K562 (cell line): Measurements from ENCODE around the gene TRMT1. TPM values are rescaled to one million over a fixed set of nuclear protein-coding genes. Genes with fewer than 3 reads are reported as not detected.
A peak's percentile ranks its signal among the peaks of the same experiment; 100 is the strongest.

Experiments used
- ATF7 ChIP-seq: fragments of 450-650 bp; IDR thresholded peaks from 2 replicates; pipeline ENCODE4 v1.7.1; 2014; ENCODE audit warnings: mild to moderate bottlenecking, moderate library complexity
- CAMTA2 ChIP-seq: fragments of 250-450 bp; sonication (Bioruptor Pico); conservative IDR thresholded peaks from 2 replicates; pipeline ENCODE4 v1.5.1; 2022
- CBFA2T2 ChIP-seq: fragments of 450-650 bp; conservative IDR thresholded peaks from 2 replicates; pipeline ENCODE4 v1.6.1; 2017; ENCODE audit warnings: mild to moderate bottlenecking
- CBX2 ChIP-seq: fragments of 200-600 bp; sonication (generic); IDR thresholded peaks from one replicate; pipeline ENCODE4 v1.6.1; 2012; ENCODE audit warnings: mild to moderate bottlenecking, low read length, inconsistent platforms; ENCODE audit not compliant: insufficient read depth, poor library complexity, severe bottlenecking
- CREM ChIP-seq: IDR thresholded peaks from 2 replicates; pipeline ENCODE4 v1.6.1; 2014; ENCODE audit warnings: antibody characterized with exemption, low read depth
- FOS ChIP-seq: IDR thresholded peaks from 3 replicates; pipeline ENCODE4 v1.6.1; 2011; ENCODE audit not compliant: insufficient read length; ENCODE audit errors: extremely low read depth
- FUS ChIP-seq: fragments of 200-400 bp; formaldehyde crosslinking; optimal IDR thresholded peaks from 2 replicates; pipeline ENCODE3; 2017; ENCODE audit warnings: low read depth, low read length
- MTA3 ChIP-seq: fragments of 450-650 bp; formaldehyde crosslinking; IDR thresholded peaks from 2 replicates; pipeline ENCODE4 v1.6.1; 2017; ENCODE audit warnings: mild to moderate bottlenecking, borderline replicate concordance
- MXI1 ChIP-seq: IDR thresholded peaks from 2 replicates; pipeline ENCODE4 v1.6.1; 2011; ENCODE audit warnings: low read depth, mild to moderate bottlenecking, improper control_type of control experiment, low read length
- NFRKB ChIP-seq: fragments of 450-650 bp; IDR thresholded peaks from 2 replicates; pipeline ENCODE4 v1.6.1; 2016; ENCODE audit warnings: low read depth
- PCBP1 ChIP-seq: fragments of 200-400 bp; formaldehyde crosslinking; IDR thresholded peaks from 2 replicates; pipeline ENCODE4 v1.6.1; 2018; ENCODE audit warnings: mild to moderate bottlenecking, low read depth, low read length; ENCODE audit not compliant: poor library complexity, severe bottlenecking
- PML ChIP-seq: IDR thresholded peaks from 2 replicates; pipeline ENCODE4 v1.6.1; 2012; ENCODE audit warnings: low read length, inconsistent platforms
- POU5F1 ChIP-seq: fragments of 150-350 bp; IDR thresholded peaks from 2 replicates; pipeline ENCODE4 v1.6.1; 2014; ENCODE audit warnings: borderline replicate concordance, low read length, low read depth, mild to moderate bottlenecking; ENCODE audit not compliant: partially characterized antibody
- RBFOX2 ChIP-seq: fragments of 200-400 bp; formaldehyde crosslinking; IDR thresholded peaks from 2 replicates; pipeline ENCODE4 v1.6.1; 2017; ENCODE audit warnings: low read depth, mild to moderate bottlenecking, low read length, moderate library complexity
- SMAD3 ChIP-seq: fragments of 450-650 bp; formaldehyde crosslinking; conservative IDR thresholded peaks from 2 replicates; pipeline ENCODE4 v1.4.0; 2020; ENCODE audit warnings: mild to moderate bottlenecking
- SMAD4 ChIP-seq: fragments of 250-450 bp; sonication (Bioruptor Pico); conservative IDR thresholded peaks from 2 replicates; pipeline ENCODE4 v1.8.0; 2021; ENCODE audit warnings: inconsistent platforms, mild to moderate bottlenecking, moderate library complexity
- SMARCB1 ChIP-seq: IDR thresholded peaks from 2 replicates; pipeline ENCODE4 v1.6.1; 2011; ENCODE audit warnings: improper control_type of control experiment, low read depth; ENCODE audit not compliant: insufficient read length
- STAT5A ChIP-seq: IDR thresholded peaks from 2 replicates; pipeline ENCODE4 v1.6.1; 2012; ENCODE audit warnings: low read length, inconsistent platforms, borderline replicate concordance
- TAF1 ChIP-seq: IDR thresholded peaks from 2 replicates; pipeline ENCODE4 v1.6.1; 2011; ENCODE audit warnings: mild to moderate bottlenecking, low read length, moderate library complexity; ENCODE audit not compliant: insufficient read depth, control insufficient read depth, severe bottlenecking; ENCODE audit errors: extremely low read depth
- TAL1 ChIP-seq: fragments of 450-650 bp; IDR thresholded peaks from 2 replicates; pipeline ENCODE4 v1.6.1; 2016; ENCODE audit warnings: mild to moderate bottlenecking
- ZNF384 ChIP-seq: IDR thresholded peaks from 2 replicates; pipeline ENCODE4 v1.6.1; 2012; ENCODE audit warnings: low read depth, low read length, improper control_type of control experiment
- ZNF444 ChIP-seq: fragments of 250-450 bp; sonication (Bioruptor Pico); IDR thresholded peaks from 2 replicates; pipeline ENCODE4 v1.4.0; 2020; ENCODE audit warnings: mild to moderate bottlenecking, moderate library complexity
- polyA plus RNA-seq, 8 experiments: library from polyadenylated mRNA; depleted of rRNA in 4 of 8; stranded (reverse) in 5 of 8; unstranded in 3 of 8; fragments of >200 nt; fragmentation: Nextera tagmentation in 2 of 8; fragmentation: Illumina TruSeq in 1 of 8; extraction: Ambion mirVana in 2 of 8; extraction: Trizol in 1 of 8; gene quantifications; 2 replicates each; pipeline versions ENCODE4 v1.2.1 to v1.2.3, GENCODE V29; 2011 to 2014; ENCODE audit warnings: inconsistent platforms in 1 of 8, missing spikeins in 1 of 8
- total RNA-seq, 7 experiments: library from RNA; depleted of rRNA in 6 of 7; stranded (reverse); fragments of >200 nt in 6 of 7; fragmentation: Illumina TruSeq in 2 of 7; extraction: Trizol in 2 of 7; gene quantifications; 2 replicates each; pipeline versions ENCODE4 v1.2.1 to v1.2.3, GENCODE V29; 2011 to 2021; ENCODE audit warnings: low replicate concordance in 1 of 7
- TF ChIP-seq, protein P1 (sequence below): fragments of 250-450 bp; sonication (Bioruptor Pico); IDR thresholded peaks from 2 replicates; pipeline ENCODE4 v1.4.0; 2020; ENCODE audit warnings: borderline replicate concordance
- TF ChIP-seq, protein P2 (sequence below): IDR thresholded peaks from 2 replicates; pipeline ENCODE4 v1.6.1; 2014; ENCODE audit warnings: antibody characterized with exemption
- TF ChIP-seq, protein P3 (sequence below): sonication (generic); formaldehyde crosslinking; IDR thresholded peaks from 2 replicates; pipeline ENCODE4 v1.8.1; 2023; ENCODE audit warnings: mild to moderate bottlenecking, missing genetic modification reagents

The TRMT1 gene
- total and polyA plus RNA-seq, 9 of the 15 experiments (the other 6 are each of a cell fraction or from before 2014, with no cell fraction given): 5.8 to 158 (median 54.3) TPM

DNA sequence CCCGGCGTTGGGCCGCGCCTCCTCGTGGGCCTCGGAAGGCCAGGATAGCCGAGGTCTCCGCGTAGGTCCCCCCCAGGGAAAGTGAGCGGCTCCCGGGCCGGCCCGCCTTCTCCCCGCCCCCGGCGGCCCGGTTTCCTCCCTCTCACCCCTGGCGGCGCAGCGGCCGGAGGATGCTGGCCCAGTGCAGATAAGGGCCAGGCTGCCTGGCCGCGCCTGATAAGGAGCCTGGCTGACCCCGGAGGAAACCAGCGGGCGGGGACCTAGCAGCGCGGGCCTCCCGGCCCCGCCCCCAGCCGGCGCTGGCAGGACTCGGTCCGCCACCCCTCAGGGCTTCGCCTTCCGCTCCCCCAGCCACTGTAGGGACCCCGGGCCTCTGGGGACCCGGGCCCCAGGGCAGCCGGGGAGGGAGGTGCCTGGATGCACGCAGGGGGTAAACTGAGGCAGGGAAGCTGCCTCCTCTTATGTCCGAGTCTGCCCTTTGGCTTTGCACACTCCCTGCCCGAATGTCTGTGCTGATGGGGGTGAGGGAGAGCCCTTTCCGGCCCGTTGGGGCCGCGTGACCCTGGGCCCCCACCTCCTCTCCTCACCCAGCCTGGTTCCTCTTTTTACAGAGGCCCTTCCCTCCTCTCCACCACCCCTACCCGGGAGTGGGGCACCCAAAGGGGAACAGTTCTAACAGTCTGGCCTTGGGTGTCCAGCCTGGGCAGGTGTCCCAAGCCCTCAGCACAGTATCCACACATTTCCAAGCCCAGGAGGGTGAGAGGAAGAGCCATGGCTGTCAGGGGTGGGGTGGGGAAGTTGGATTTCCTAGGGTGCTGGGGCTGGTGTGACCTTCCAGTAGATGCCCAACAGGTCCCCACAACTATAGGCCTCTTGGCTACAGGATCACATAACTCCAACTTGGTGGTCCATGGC lies 13.6 kb downstream of the TRMT1 start, which contains the start of gene LYL1 (continued):
- 0 out of 2 replicates have a peak, but pooled peaks have one; percentile 9 for TF ChIP-seq ZNF384
- TF ChIP-seq, protein P1, sequence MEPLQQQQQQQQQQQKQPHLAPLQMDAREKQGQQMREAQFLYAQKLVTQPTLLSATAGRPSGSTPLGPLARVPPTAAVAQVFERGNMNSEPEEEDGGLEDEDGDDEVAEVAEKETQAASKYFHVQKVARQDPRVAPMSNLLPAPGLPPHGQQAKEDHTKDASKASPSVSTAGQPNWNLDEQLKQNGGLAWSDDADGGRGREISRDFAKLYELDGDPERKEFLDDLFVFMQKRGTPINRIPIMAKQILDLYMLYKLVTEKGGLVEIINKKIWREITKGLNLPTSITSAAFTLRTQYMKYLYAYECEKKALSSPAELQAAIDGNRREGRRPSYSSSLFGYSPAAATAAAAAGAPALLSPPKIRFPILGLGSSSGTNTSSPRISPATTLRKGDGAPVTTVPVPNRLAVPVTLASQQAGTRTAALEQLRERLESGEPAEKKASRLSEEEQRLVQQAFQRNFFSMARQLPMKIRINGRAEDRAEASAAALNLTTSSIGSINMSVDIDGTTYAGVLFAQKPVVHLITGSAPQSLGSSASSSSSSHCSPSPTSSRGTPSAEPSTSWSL (CRISPR knock-in tag): no peak
- peak; percentile 89 for TF ChIP-seq MTA3
- peak; percentile 78 for TF ChIP-seq CREM
- TF ChIP-seq CBFA2T2: peak; percentile 98
- peak; percentile 61 for TF ChIP-seq MXI1
- TF ChIP-seq TAL1: peak; percentile 100
- TF ChIP-seq RBFOX2: peak; percentile 94
- no peak for TF ChIP-seq CBX2
- TF ChIP-seq SMAD3 (CRISPR knock-in tag): peak; percentile 84; the same call in 1 of the 2 replicates
- TF ChIP-seq, protein P2, sequence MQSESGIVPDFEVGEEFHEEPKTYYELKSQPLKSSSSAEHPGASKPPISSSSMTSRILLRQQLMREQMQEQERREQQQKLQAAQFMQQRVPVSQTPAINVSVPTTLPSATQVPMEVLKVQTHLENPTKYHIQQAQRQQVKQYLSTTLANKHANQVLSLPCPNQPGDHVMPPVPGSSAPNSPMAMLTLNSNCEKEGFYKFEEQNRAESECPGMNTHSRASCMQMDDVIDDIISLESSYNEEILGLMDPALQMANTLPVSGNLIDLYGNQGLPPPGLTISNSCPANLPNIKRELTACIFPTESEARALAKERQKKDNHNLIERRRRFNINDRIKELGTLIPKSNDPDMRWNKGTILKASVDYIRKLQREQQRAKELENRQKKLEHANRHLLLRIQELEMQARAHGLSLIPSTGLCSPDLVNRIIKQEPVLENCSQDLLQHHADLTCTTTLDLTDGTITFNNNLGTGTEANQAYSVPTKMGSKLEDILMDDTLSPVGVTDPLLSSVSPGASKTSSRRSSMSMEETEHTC: peak; percentile 96
- TF ChIP-seq ATF7: peak; percentile 91
- TF ChIP-seq FOS: no peak
- TF ChIP-seq TAF1: peak; percentile 78
- peak; percentile 54 for TF ChIP-seq SMARCB1
- no peak for TF ChIP-seq POU5F1
- peak; percentile 98 for TF ChIP-seq PML
- peak; percentile 26; the same call in 1 of the 2 replicates for TF ChIP-seq ZNF444 (CRISPR knock-in tag)
- TF ChIP-seq SMAD4 (CRISPR knock-in tag): peak; percentile 100
- peak; percentile 98 for TF ChIP-seq PCBP1
- peak; percentile 93 for TF ChIP-seq STAT5A
- peak; percentile 85 for TF ChIP-seq NFRKB
- no peak for TF ChIP-seq CAMTA2 (CRISPR knock-in tag)
- peak; percentile 96 for TF ChIP-seq FUS
- TF ChIP-seq, protein P3, sequence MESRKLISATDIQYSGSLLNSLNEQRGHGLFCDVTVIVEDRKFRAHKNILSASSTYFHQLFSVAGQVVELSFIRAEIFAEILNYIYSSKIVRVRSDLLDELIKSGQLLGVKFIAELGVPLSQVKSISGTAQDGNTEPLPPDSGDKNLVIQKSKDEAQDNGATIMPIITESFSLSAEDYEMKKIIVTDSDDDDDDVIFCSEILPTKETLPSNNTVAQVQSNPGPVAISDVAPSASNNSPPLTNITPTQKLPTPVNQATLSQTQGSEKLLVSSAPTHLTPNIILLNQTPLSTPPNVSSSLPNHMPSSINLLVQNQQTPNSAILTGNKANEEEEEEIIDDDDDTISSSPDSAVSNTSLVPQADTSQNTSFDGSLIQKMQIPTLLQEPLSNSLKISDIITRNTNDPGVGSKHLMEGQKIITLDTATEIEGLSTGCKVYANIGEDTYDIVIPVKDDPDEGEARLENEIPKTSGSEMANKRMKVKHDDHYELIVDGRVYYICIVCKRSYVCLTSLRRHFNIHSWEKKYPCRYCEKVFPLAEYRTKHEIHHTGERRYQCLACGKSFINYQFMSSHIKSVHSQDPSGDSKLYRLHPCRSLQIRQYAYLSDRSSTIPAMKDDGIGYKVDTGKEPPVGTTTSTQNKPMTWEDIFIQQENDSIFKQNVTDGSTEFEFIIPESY: peak; percentile 80
